Osteoblast (primary cell): ENCODE measurements around the gene CCM2. TPM values are rescaled to one million over a fixed set of nuclear protein-coding genes. Genes with fewer than 3 reads are reported as not detected.

Experiments used
- DNase-seq: peaks from one replicate; pipeline ENCODE4 v3.0.0; 2011; ENCODE audit warnings: low spot score, mixed read lengths; ENCODE audit not compliant: insufficient read length; ENCODE audit errors: missing footprints
- H2AFZ ChIP-seq: 2 replicates; pipeline ENCODE4 v1.6.0; 2011; ENCODE audit warnings: mild to moderate bottlenecking, low read length
- H3K27ac ChIP-seq: 2 replicates; pipeline ENCODE4 v1.5.1; 2011; ENCODE audit warnings: mild to moderate bottlenecking, low read depth, low read length, moderate library complexity
- H3K27me3 ChIP-seq: 2 replicates; pipeline ENCODE4 v1.6.0; 2012; ENCODE audit warnings: mild to moderate bottlenecking, control low read depth, inconsistent platforms, low read length, moderate library complexity; ENCODE audit not compliant: insufficient read depth
- H3K36me3 ChIP-seq: 2 replicates; pipeline ENCODE4 v1.5.1; 2011; ENCODE audit warnings: mild to moderate bottlenecking, low read length, control low read depth, moderate library complexity; ENCODE audit not compliant: insufficient read depth
- H3K4me1 ChIP-seq: 2 replicates; pipeline ENCODE4 v1.5.1; 2011; ENCODE audit warnings: mild to moderate bottlenecking, low read length, control low read depth, moderate library complexity; ENCODE audit not compliant: insufficient read depth
- H3K4me2 ChIP-seq: 2 replicates; pipeline ENCODE4 v1.6.0; 2011; ENCODE audit warnings: mild to moderate bottlenecking, low read length; ENCODE audit not compliant: insufficient read depth
- H3K4me3 ChIP-seq: fragments of 200-600 bp; sonication (generic); 3 replicates; pipeline ENCODE4 v1.5.1; 2012; ENCODE audit warnings: mild to moderate bottlenecking, low read length, inconsistent platforms; ENCODE audit not compliant: insufficient read depth
- H3K79me2 ChIP-seq: 2 replicates; pipeline ENCODE4 v1.6.0; 2012; ENCODE audit warnings: mild to moderate bottlenecking, low read length, control low read depth, inconsistent platforms; ENCODE audit not compliant: insufficient read depth
- H3K9me3 ChIP-seq: 2 replicates; pipeline ENCODE4 v1.5.1; 2011; ENCODE audit warnings: low read depth, low read length, control low read depth
- H4K20me1 ChIP-seq: 2 replicates; pipeline ENCODE4 v1.6.0; 2012; ENCODE audit warnings: mild to moderate bottlenecking, low read length, control low read depth; ENCODE audit not compliant: insufficient read depth
- CTCF ChIP-seq: IDR thresholded peaks from 2 replicates; pipeline ENCODE4 v1.5.1; 2011; ENCODE audit warnings: mild to moderate bottlenecking, low read depth, low read length, moderate library complexity; ENCODE audit errors: extremely low read depth
- total RNA-seq: library from RNA; depleted of rRNA; stranded (reverse); fragments of >200 nt; gene quantifications from 2 replicates; pipeline ENCODE4 v1.2.3, GENCODE V29; 2012

The CCM2 gene
- total RNA-seq, 1 donor = 42.3 TPM

- no peak for TF ChIP-seq CTCF
- Histone ChIP-seq H3K27ac (no peak overlapping the region), H3K4me2 (no peak overlapping the region), H2AFZ (no peak overlapping the region), H4K20me1 (peaks cover 15% of the 10 kb centered on the region), H3K4me1 (no peaks in the 10 kb centered on the region), H3K36me3 (peaks cover 31% of the 10 kb centered on the region), H3K27me3 (no peaks in the 10 kb centered on the region), H3K79me2 (no peaks in the 10 kb centered on the region), H3K9me3 (no peaks in the 10 kb centered on the region), H3K4me3 (no peak overlapping the region)
- DNase-seq = no peak
Measured at GRCh38 chr7:45078125-45078681, 78.2 kb downstream of the CCM2 start.

GRCh38 chr7:45080265-45080957 is 80.4 kb downstream of the CCM2 start:
- H3K4me2 ChIP-seq = no peak overlapping the region
- no peaks in the 10 kb centered on the region for H3K9me3 ChIP-seq
- no peak overlapping the region for H2AFZ ChIP-seq
- H3K4me1 ChIP-seq = no peaks in the 10 kb centered on the region
- DNase-seq = peak; percentile 83
- no peak for TF ChIP-seq CTCF
- peaks cover 10% of the 10 kb centered on the region for H3K36me3 ChIP-seq
- no peaks in the 10 kb centered on the region for H3K79me2 ChIP-seq
- no peak overlapping the region for H3K27ac ChIP-seq
- H3K4me3 ChIP-seq = no peak overlapping the region
- H4K20me1 ChIP-seq = peaks cover 3% of the 10 kb centered on the region
- H3K27me3 ChIP-seq = no peaks in the 10 kb centered on the region

GRCh38 chr7:45080958-45081669 is 81.1 kb downstream of the CCM2 start:
- Histone ChIP-seq H3K4me3 (no peak overlapping the region), H3K36me3 (peaks cover 3% of the 10 kb centered on the region), H2AFZ (no peak overlapping the region), H3K9me3 (no peaks in the 10 kb centered on the region), H3K79me2 (no peaks in the 10 kb centered on the region), H3K4me1 (no peaks in the 10 kb centered on the region), H3K27me3 (no peaks in the 10 kb centered on the region), H4K20me1 (no peaks in the 10 kb centered on the region), H3K4me2 (no peak overlapping the region), H3K27ac (no peak overlapping the region)
- DNase-seq = peak; percentile 87
- no peak for TF ChIP-seq CTCF

- Histone ChIP-seq H3K4me1 (no peaks in the 10 kb centered on the region), H3K4me2 (no peak overlapping the region), H3K79me2 (no peaks in the 10 kb centered on the region), H3K9me3 (no peaks in the 10 kb centered on the region), H2AFZ (no peak overlapping the region), H3K4me3 (no peak overlapping the region), H3K27me3 (no peaks in the 10 kb centered on the region), H3K36me3 (no peaks in the 10 kb centered on the region), H3K27ac (no peak overlapping the region), H4K20me1 (no peaks in the 10 kb centered on the region)
- no peak for TF ChIP-seq CTCF
- peak; percentile 85 for DNase-seq
Measured at GRCh38 chr7:45081670-45081974, 81.6 kb downstream of the CCM2 start.
